SH-SY5Y (cell line): Measurements from ENCODE around the gene ALDH1A2.

ENCODE experiments used
- GATA2 ChIP-seq: IDR thresholded peaks from 2 replicates; pipeline ENCODE4 v1.6.1; 2011; ENCODE audit warnings: mild to moderate bottlenecking, low read depth, low read length
- GATA3 ChIP-seq: IDR thresholded peaks from 2 replicates; pipeline ENCODE4 v1.6.1; 2011; ENCODE audit warnings: low read depth, mild to moderate bottlenecking, low read length, moderate library complexity

- no peak for TF ChIP-seq GATA2
- TF ChIP-seq GATA3 = no peak
Observed at GRCh38 chr15:57922776-57923175, 142.7 kb downstream of the ALDH1A2 start.
